Smooth muscle cell (in vitro differentiated cells): ENCODE data around the gene FGD5. TPM values are rescaled to one million over a fixed set of nuclear protein-coding genes. Genes with fewer than 3 reads are reported as not detected.

Experiments used
- DNase-seq: peaks from one replicate; lab custom pipeline; 2025; ENCODE audit not compliant: unreplicated experiment; lab: John Stamatoyannopoulos, UW
- H2AFZ ChIP-seq: fragments of 200-600 bp; sonication (generic); 2 replicates; pipeline ENCODE4 v1.6.0; 2016; ENCODE audit warnings: antibody characterized with exemption, low read depth, mild to moderate bottlenecking
- H3F3A ChIP-seq: fragments of 200-600 bp; sonication (generic); 2 replicates; pipeline ENCODE4 v1.6.0; 2017; ENCODE audit warnings: antibody characterized with exemption, low read depth
- H3K27ac ChIP-seq: fragments of 200-600 bp; sonication (generic); 2 replicates; pipeline ENCODE4 v1.5.1; 2016; ENCODE audit warnings: low read depth, mild to moderate bottlenecking
- H3K27me3 ChIP-seq: fragments of 200-600 bp; sonication (generic); 2 replicates; pipeline ENCODE4 v1.6.1; 2016; ENCODE audit warnings: low read depth, mild to moderate bottlenecking
- H3K36me3 ChIP-seq: fragments of 200-600 bp; sonication (generic); 2 replicates; pipeline ENCODE4 v1.5.1; 2016; ENCODE audit warnings: low read depth
- H3K4me1 ChIP-seq: fragments of 200-600 bp; sonication (generic); 2 replicates; pipeline ENCODE4 v1.5.1; 2016; ENCODE audit warnings: low read depth
- H3K4me2 ChIP-seq: fragments of 200-600 bp; sonication (generic); 2 replicates; pipeline ENCODE4 v1.6.0; 2016; ENCODE audit warnings: mild to moderate bottlenecking
- H3K4me3 ChIP-seq: fragments of 200-600 bp; sonication (generic); 2 replicates; pipeline ENCODE4 v1.5.1; 2016; ENCODE audit warnings: mild to moderate bottlenecking
- H3K79me2 ChIP-seq: fragments of 200-600 bp; sonication (generic); 2 replicates; pipeline ENCODE4 v1.6.0; 2016; ENCODE audit warnings: low read depth, mild to moderate bottlenecking
- H3K9ac ChIP-seq: fragments of 200-600 bp; sonication (generic); 2 replicates; pipeline ENCODE4 v1.6.0; 2016; ENCODE audit warnings: low read depth
- H3K9me3 ChIP-seq: fragments of 200-600 bp; sonication (generic); replicated peaks from 2 replicates; pipeline ENCODE4 v1.5.1; 2016; ENCODE audit warnings: low read depth
- H4K20me1 ChIP-seq: fragments of 200-600 bp; sonication (generic); 2 replicates; pipeline ENCODE4 v1.6.0; 2016; ENCODE audit warnings: low read depth
- CTCF ChIP-seq: fragments of 200-600 bp; sonication (generic); IDR thresholded peaks from 2 replicates; pipeline ENCODE4 v1.5.1; 2017; ENCODE audit warnings: borderline replicate concordance, mild to moderate bottlenecking, antibody characterized with exemption; ENCODE audit not compliant: insufficient read depth, poor library complexity, severe bottlenecking
- WGBS: methylation state at CpG from one replicate; pipeline ENCODE4 v1.1.7; 2016; ENCODE audit warnings: low lambda C conversion rate; 5-methylcytosine and 5-hydroxymethylcytosine counted together
- polyA plus RNA-seq: library from polyadenylated mRNA; unstranded; fragments of >200 nt; fragmentation: Nextera tagmentation; extraction: Ambion mirVana; gene quantifications from 2 replicates; pipeline ENCODE4 v1.2.1, GENCODE V29; 2016
- total RNA-seq: library from RNA; depleted of rRNA; stranded (reverse); fragments of >200 nt; gene quantifications from 2 replicates; pipeline ENCODE4 v1.2.3, GENCODE V29; 2014

Gene FGD5
- total and polyA plus RNA-seq, 2 experiments from 2014 or later: 0.63 to 0.71 TPM

GRCh38 chr3:14786369-14786768, 32.4 kb upstream of the FGD5 start:
- Histone ChIP-seq H3F3A (no peaks in the 10 kb centered on the region), H4K20me1 (no peaks in the 10 kb centered on the region), H3K27ac (no peak overlapping the region), H3K4me3 (no peak overlapping the region), H3K9me3 (no peaks in the 10 kb centered on the region), H3K9ac (no peak overlapping the region), H3K27me3 (no peaks in the 10 kb centered on the region), H3K36me3 (no peaks in the 10 kb centered on the region), H3K79me2 (no peaks in the 10 kb centered on the region), H3K4me1 (no peaks in the 10 kb centered on the region), H2AFZ (no peak overlapping the region), H3K4me2 (no peak overlapping the region)
- no peak for TF ChIP-seq CTCF
- DNase-seq: no peak
- WGBS: 95% methylated on average over 3 of the region's 3 CpGs

DNA sequence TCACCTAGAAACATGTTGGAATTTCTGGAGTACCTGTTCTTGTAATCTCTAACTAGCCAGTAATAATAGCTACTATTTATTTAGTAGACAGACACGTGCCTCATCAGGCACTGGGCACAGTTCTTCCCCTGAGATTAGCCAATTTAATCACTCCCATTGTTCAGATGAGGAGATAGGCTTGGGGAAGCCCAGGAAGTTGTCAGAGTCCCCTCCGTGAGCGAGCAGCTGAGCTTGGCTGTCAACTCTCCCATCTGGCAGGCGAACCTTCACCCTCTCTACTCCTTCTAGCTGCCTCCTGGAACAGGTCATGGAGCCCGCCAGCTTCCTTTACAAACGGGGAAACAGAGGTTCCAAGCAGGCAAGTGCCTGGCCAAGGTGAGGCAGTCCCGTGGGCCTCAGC, 31.1 kb upstream of the FGD5 start:
- Histone ChIP-seq H3K27ac (no peak overlapping the region), H3K27me3 (no peaks in the 10 kb centered on the region), H4K20me1 (no peaks in the 10 kb centered on the region), H3K4me3 (no peak overlapping the region), H2AFZ (no peak overlapping the region), H3K9me3 (no peaks in the 10 kb centered on the region), H3K36me3 (no peaks in the 10 kb centered on the region), H3K4me1 (no peaks in the 10 kb centered on the region), H3K9ac (no peak overlapping the region), H3K4me2 (no peak overlapping the region), H3K79me2 (no peaks in the 10 kb centered on the region), H3F3A (no peaks in the 10 kb centered on the region)
- DNase-seq: no peak
- WGBS: 61% methylated on average over 7 of the region's 7 CpGs
- no peak for TF ChIP-seq CTCF

GRCh38 chr3:14788644-14789043, 30.1 kb upstream of the FGD5 start:
- Histone ChIP-seq H3K27ac (no peak overlapping the region), H3K9ac (no peak overlapping the region), H3K4me1 (no peaks in the 10 kb centered on the region), H3K79me2 (no peaks in the 10 kb centered on the region), H3F3A (no peaks in the 10 kb centered on the region), H4K20me1 (no peaks in the 10 kb centered on the region), H3K36me3 (no peaks in the 10 kb centered on the region), H3K4me3 (no peak overlapping the region), H3K9me3 (no peaks in the 10 kb centered on the region), H2AFZ (no peak overlapping the region), H3K4me2 (no peak overlapping the region), H3K27me3 (no peaks in the 10 kb centered on the region)
- no peak for TF ChIP-seq CTCF
- 91% methylated on average over 7 of the region's 7 CpGs for WGBS
- DNase-seq: no peak

DNA sequence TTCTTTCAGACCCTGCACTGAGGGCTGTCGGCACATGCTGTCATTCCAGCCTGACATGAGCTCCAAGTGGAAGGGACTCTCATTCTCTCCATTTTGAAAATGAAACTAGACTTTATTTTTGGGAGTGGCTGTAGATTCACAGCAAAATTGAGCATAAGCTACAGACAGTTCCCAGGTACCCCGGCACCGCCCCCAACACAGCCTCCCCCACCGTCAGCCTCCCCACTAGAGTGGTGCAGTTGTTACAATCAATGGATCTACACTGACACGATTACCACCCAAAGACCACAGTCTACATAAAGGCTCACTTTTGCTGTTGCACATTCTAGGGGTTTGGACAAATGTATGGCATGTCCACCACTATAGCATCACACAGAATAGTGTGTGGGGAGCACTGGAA, 29.5 kb upstream of the FGD5 start:
- Histone ChIP-seq H4K20me1 (no peaks in the 10 kb centered on the region), H2AFZ (no peak overlapping the region), H3K27ac (no peak overlapping the region), H3K4me2 (no peak overlapping the region), H3K9ac (no peak overlapping the region), H3K27me3 (no peaks in the 10 kb centered on the region), H3K79me2 (no peaks in the 10 kb centered on the region), H3K36me3 (no peaks in the 10 kb centered on the region), H3K4me3 (no peak overlapping the region), H3F3A (no peaks in the 10 kb centered on the region), H3K9me3 (no peaks in the 10 kb centered on the region), H3K4me1 (no peaks in the 10 kb centered on the region)
- 69% methylated on average over 5 of the region's 5 CpGs for WGBS
- TF ChIP-seq CTCF: no peak
- no peak for DNase-seq
